ENCODE results near the gene UBA6.
"Not testable (repeated sequence)": the region's sequence is repeated elsewhere in the genome, so short reads cannot be mapped to it uniquely, and the experiment has no call there.

Gene UBA6

GRCh38 chr4:67717586-67717985 lies 16.6 kb upstream of the UBA6 start:
- H3K4me3 ChIP-seq (ENCODE audit: low read depth in 1 of 5, low read length in 5 of 5), result no peak overlapping the region
- no peaks in the 10 kb centered on the region for H3K27me3 ChIP-seq (ENCODE audit: control insufficient read depth in 5 of 5, insufficient read depth in 4 of 5, low read length in 5 of 5)
- H3K4me1 ChIP-seq (ENCODE audit: control insufficient read depth in 5 of 5, insufficient read depth in 5 of 5, low read length in 5 of 5), result peaks cover 0 to 5% (median 0%) of the 10 kb centered on the region in 5 donors
- H3K9me3 ChIP-seq (ENCODE audit: control insufficient read depth in 5 of 5, low read length in 5 of 5), result no peaks in the 10 kb centered on the region
- H3K9ac ChIP-seq (ENCODE audit: low read length in 5 of 5), result no peak overlapping the region
- no peak overlapping the region for H3K27ac ChIP-seq (ENCODE audit: low read depth, low read length)
- peaks cover 0 to 30% (median 9%) of the 10 kb centered on the region in 5 donors for H3K36me3 ChIP-seq (ENCODE audit: control insufficient read depth in 5 of 5, insufficient read depth in 5 of 5, low read length in 5 of 5)

- Histone ChIP-seq H3K27me3 (ENCODE audit: control insufficient read depth in 5 of 5, insufficient read depth in 4 of 5, low read length in 5 of 5) (no peaks in the 10 kb centered on the region), H3K9ac (ENCODE audit: low read length in 5 of 5) (no peak overlapping the region), H3K4me1 (ENCODE audit: control insufficient read depth in 5 of 5, insufficient read depth in 5 of 5, low read length in 5 of 5) (peaks cover 0 to 5% (median 0%) of the 10 kb centered on the region in 5 donors), H3K9me3 (ENCODE audit: control insufficient read depth in 5 of 5, low read length in 5 of 5) (no peaks in the 10 kb centered on the region), H3K27ac (ENCODE audit: low read depth, low read length) (no peak overlapping the region), H3K4me3 (ENCODE audit: low read depth in 1 of 5, low read length in 5 of 5) (no peak overlapping the region), H3K36me3 (ENCODE audit: control insufficient read depth in 5 of 5, insufficient read depth in 5 of 5, low read length in 5 of 5) (peaks cover 0 to 16% (median 0%) of the 10 kb centered on the region in 5 donors)
These were observed 14.0 kb upstream of the UBA6 start for GRCh38 chr4:67714955-67715354.

DNA sequence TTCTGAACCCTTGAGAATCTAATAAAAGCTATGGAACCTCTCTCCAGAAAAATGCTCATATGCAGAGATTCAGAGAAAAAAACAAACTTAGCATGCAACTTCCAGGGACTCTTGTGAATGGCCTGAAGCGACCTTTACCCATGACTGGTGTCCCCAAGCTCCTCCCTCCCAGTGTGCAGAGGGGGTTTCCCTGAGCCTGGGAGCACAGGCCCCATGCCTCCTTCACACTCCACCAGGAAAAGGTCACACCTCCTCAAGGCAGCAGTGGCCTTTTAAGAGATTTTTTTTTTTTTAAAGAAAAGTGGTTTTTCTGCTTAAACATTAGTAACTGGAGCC lies 13.3 kb upstream of the UBA6 start:
- H3K27ac ChIP-seq (ENCODE audit: low read depth, low read length), result no peak overlapping the region
- H3K36me3 ChIP-seq (ENCODE audit: control insufficient read depth in 5 of 5, insufficient read depth in 5 of 5, low read length in 5 of 5), result peaks cover 0 to 16% (median 0%) of the 10 kb centered on the region in 5 donors
- no peaks in the 10 kb centered on the region for H3K9me3 ChIP-seq (ENCODE audit: control insufficient read depth in 5 of 5, low read length in 5 of 5)
- H3K4me3 ChIP-seq (ENCODE audit: low read depth in 1 of 5, low read length in 5 of 5), result no peak overlapping the region
- H3K4me1 ChIP-seq (ENCODE audit: control insufficient read depth in 5 of 5, insufficient read depth in 5 of 5, low read length in 5 of 5), result peaks cover 0 to 5% (median 0%) of the 10 kb centered on the region in 5 donors
- no peak overlapping the region for H3K9ac ChIP-seq (ENCODE audit: low read length in 5 of 5)
- no peaks in the 10 kb centered on the region for H3K27me3 ChIP-seq (ENCODE audit: control insufficient read depth in 5 of 5, insufficient read depth in 4 of 5, low read length in 5 of 5)

DNA sequence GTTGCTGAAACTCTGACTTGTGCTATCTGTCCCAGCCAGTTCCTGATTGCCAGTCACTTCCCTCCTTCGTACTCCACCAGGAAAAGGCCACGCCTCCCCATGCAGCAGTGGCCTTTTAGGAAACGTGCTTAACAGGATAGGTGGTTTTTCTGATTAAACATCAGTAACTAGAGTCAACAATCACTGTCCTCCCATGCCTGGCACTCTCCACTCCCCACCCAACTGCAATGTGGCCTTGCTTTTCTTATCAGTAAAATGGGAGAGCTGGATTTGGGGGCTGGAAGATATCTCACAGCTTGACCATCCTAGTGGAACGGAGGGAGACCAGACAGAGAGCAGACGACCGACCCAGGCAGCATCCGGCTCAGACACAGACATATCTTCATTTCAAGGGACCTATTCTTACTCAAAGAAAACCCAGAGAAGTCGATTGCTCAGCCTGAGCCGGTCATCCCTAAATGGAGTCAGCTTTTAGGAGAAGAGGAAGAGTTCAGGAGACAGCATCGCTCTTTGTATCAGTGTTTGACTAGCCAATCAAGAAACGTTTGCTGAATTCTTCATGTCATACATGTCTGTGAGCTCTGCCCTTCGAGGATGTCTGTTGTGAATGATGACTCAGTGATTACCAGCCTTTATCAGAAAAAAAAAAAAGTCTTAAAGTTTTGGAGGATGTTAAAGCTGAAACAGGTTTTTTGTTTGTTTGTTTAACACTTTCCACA lies 12.7 kb upstream of the UBA6 start:
- peaks cover 0 to 16% (median 0%) of the 10 kb centered on the region in 5 donors for H3K36me3 ChIP-seq (ENCODE audit: control insufficient read depth in 5 of 5, insufficient read depth in 5 of 5, low read length in 5 of 5)
- H3K27me3 ChIP-seq (ENCODE audit: control insufficient read depth in 5 of 5, insufficient read depth in 4 of 5, low read length in 5 of 5), result no peaks in the 10 kb centered on the region
- H3K4me1 ChIP-seq (ENCODE audit: control insufficient read depth in 5 of 5, insufficient read depth in 5 of 5, low read length in 5 of 5), result peaks cover 0 to 5% (median 0%) of the 10 kb centered on the region in 5 donors
- no peak overlapping the region for H3K4me3 ChIP-seq (ENCODE audit: low read depth in 1 of 5, low read length in 5 of 5)
- no peak overlapping the region for H3K27ac ChIP-seq (ENCODE audit: low read depth, low read length)
- H3K9ac ChIP-seq (ENCODE audit: low read length in 5 of 5), result no peak overlapping the region
- no peaks in the 10 kb centered on the region for H3K9me3 ChIP-seq (ENCODE audit: control insufficient read depth in 5 of 5, low read length in 5 of 5)

GRCh38 chr4:67712650-67713528 lies 11.9 kb upstream of the UBA6 start:
- peaks cover 0 to 5% (median 0%) of the 10 kb centered on the region in 5 donors for H3K4me1 ChIP-seq (ENCODE audit: control insufficient read depth in 5 of 5, insufficient read depth in 5 of 5, low read length in 5 of 5)
- H3K36me3 ChIP-seq (ENCODE audit: control insufficient read depth in 5 of 5, insufficient read depth in 5 of 5, low read length in 5 of 5), result peaks cover 0 to 16% (median 0%) of the 10 kb centered on the region in 5 donors
- H3K27ac ChIP-seq (ENCODE audit: low read depth, low read length), result no peak overlapping the region
- H3K4me3 ChIP-seq (ENCODE audit: low read depth in 1 of 5, low read length in 5 of 5), result no peak overlapping the region
- no peaks in the 10 kb centered on the region for H3K27me3 ChIP-seq (ENCODE audit: control insufficient read depth in 5 of 5, insufficient read depth in 4 of 5, low read length in 5 of 5)
- H3K9ac ChIP-seq (ENCODE audit: low read length in 5 of 5), result no peak overlapping the region
- H3K9me3 ChIP-seq (ENCODE audit: control insufficient read depth in 5 of 5, low read length in 5 of 5), result no peaks in the 10 kb centered on the region

DNA sequence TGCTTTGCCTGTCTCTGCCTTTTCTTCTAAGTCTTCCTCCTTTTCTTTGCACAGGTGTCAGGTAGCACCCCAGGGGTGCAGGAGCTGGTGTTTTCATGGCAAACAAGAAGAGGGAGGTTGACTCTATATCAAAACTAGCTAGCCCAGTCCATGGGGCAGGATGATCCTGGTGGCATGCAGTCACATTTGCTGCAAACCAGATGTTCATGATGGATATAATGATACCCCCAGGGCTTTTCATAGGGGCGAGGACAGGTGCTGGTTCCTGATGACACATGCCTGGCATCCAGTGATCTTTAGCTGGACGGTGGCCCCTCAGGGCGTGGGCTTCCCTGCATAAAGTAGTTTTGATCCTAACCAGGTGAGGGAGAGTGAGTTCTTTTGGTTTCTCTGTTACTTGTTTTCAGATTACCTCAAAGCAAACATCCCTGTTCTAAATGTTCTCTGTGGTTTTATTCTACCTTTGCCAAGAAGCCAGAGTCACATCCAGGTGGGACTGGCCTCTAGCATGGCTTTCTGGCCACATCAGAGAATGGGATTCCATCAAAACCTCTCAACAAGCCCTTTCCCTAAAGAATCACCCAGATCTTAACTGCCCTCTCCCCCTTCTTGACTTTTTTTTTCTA lies 11.2 kb upstream of the UBA6 start:
- H3K27ac ChIP-seq (ENCODE audit: low read depth, low read length), result no peak overlapping the region

GRCh38 chr4:67706682-67707081 lies 5.7 kb upstream of the UBA6 start:
- H3K9me3 ChIP-seq (ENCODE audit: control insufficient read depth in 5 of 5, low read length in 5 of 5); H3K36me3 ChIP-seq (ENCODE audit: control insufficient read depth in 5 of 5, insufficient read depth in 5 of 5, low read length in 5 of 5): not testable (repeated sequence)

More for the DNA sequence above, 11.2 kb upstream of the UBA6 start:
- no peak overlapping the region for H3K9ac ChIP-seq (ENCODE audit: low read length in 5 of 5)
- H3K36me3 ChIP-seq (ENCODE audit: control insufficient read depth in 5 of 5, insufficient read depth in 5 of 5, low read length in 5 of 5), result peaks cover 0 to 12% (median 0%) of the 10 kb centered on the region in 5 donors
- H3K9me3 ChIP-seq (ENCODE audit: control insufficient read depth in 5 of 5, low read length in 5 of 5), result no peaks in the 10 kb centered on the region
- no peaks in the 10 kb centered on the region for H3K27me3 ChIP-seq (ENCODE audit: control insufficient read depth in 5 of 5, insufficient read depth in 4 of 5, low read length in 5 of 5)
- peaks cover 0 to 5% (median 0%) of the 10 kb centered on the region in 5 donors for H3K4me1 ChIP-seq (ENCODE audit: control insufficient read depth in 5 of 5, insufficient read depth in 5 of 5, low read length in 5 of 5)
- H3K4me3 ChIP-seq (ENCODE audit: low read depth in 1 of 5, low read length in 5 of 5), result no peak overlapping the region

DNA sequence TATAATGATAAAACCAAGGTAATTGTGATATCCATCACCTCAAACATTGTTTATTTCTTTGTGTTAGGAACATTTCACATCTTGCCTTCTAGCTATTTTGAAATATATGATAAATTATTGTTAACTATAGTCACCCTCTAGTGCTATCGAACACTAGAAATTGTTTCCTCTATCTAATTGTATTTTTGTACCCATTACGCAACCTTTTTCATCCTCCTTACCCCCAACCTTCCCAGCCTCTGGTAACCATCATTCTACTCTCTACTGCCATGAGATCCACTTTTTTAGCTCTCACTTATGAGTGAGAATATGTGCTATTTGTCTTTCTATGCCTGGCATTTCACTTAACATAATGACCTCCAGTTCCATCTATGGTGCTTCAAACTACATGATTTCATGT lies 3.9 kb upstream of the UBA6 start:
- no peak overlapping the region for H3K27ac ChIP-seq (ENCODE audit: low read depth, low read length)
- no peaks in the 10 kb centered on the region for H3K27me3 ChIP-seq (ENCODE audit: control insufficient read depth in 5 of 5, insufficient read depth in 4 of 5, low read length in 5 of 5)
- no peak overlapping the region for H3K9ac ChIP-seq (ENCODE audit: low read length in 5 of 5)
- peaks cover 0 to 17% (median 13%) of the 10 kb centered on the region in 5 donors for H3K4me1 ChIP-seq (ENCODE audit: control insufficient read depth in 5 of 5, insufficient read depth in 5 of 5, low read length in 5 of 5)
- no peak overlapping the region for H3K4me3 ChIP-seq (ENCODE audit: low read depth in 1 of 5, low read length in 5 of 5)
- no peaks in the 10 kb centered on the region for H3K9me3 ChIP-seq (ENCODE audit: control insufficient read depth in 5 of 5, low read length in 5 of 5)
- H3K36me3 ChIP-seq (ENCODE audit: control insufficient read depth in 5 of 5, insufficient read depth in 5 of 5, low read length in 5 of 5), result peaks cover 0 to 5% (median 0%) of the 10 kb centered on the region in 5 donors

More at GRCh38 chr4:67706682-67707081, 5.7 kb upstream of the UBA6 start:
- not testable (repeated sequence) for H3K4me3 ChIP-seq (ENCODE audit: low read depth in 1 of 5, low read length in 5 of 5); H3K4me1 ChIP-seq (ENCODE audit: control insufficient read depth in 5 of 5, insufficient read depth in 5 of 5, low read length in 5 of 5); H3K9ac ChIP-seq (ENCODE audit: low read length in 5 of 5); H3K27me3 ChIP-seq (ENCODE audit: control insufficient read depth in 5 of 5, insufficient read depth in 4 of 5, low read length in 5 of 5); H3K27ac ChIP-seq (ENCODE audit: low read depth, low read length)

DNA sequence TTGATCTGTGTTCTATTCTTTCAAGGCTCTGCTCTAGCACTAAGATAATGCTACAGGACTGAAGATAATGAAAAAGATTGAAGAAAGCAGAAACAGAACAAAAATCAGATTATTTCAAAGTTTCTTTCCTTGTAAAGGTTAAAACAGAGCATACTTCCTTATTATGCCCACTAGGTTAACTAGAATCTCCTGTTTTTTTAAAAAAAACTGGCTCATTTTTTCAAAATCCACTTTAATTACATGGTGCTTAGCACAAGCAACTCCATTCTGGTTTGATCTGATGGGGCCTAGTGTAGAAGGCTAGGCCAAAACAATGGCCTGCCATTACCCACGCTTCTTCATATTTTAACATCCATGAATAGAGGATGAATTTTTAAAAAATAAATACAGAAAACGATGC lies 1.2 kb upstream of the UBA6 start:
- peaks cover 0 to 21% (median 16%) of the 10 kb centered on the region in 5 donors for H3K4me1 ChIP-seq (ENCODE audit: control insufficient read depth in 5 of 5, insufficient read depth in 5 of 5, low read length in 5 of 5)
- no peak overlapping the region for H3K27ac ChIP-seq (ENCODE audit: low read depth, low read length)
- no peak overlapping the region for H3K9ac ChIP-seq (ENCODE audit: low read length in 5 of 5)
- no peaks in the 10 kb centered on the region for H3K27me3 ChIP-seq (ENCODE audit: control insufficient read depth in 5 of 5, insufficient read depth in 4 of 5, low read length in 5 of 5)
- H3K36me3 ChIP-seq (ENCODE audit: control insufficient read depth in 5 of 5, insufficient read depth in 5 of 5, low read length in 5 of 5), result peaks cover 0 to 5% (median 0%) of the 10 kb centered on the region in 5 donors
- H3K9me3 ChIP-seq (ENCODE audit: control insufficient read depth in 5 of 5, low read length in 5 of 5), result no peaks in the 10 kb centered on the region
- peak overlapping the region in 1 of 5 donors; percentile 93 for H3K4me3 ChIP-seq (ENCODE audit: low read depth in 1 of 5, low read length in 5 of 5)

- H3K27ac ChIP-seq (ENCODE audit: low read depth, low read length), result no peak overlapping the region
- H3K36me3 ChIP-seq (ENCODE audit: control insufficient read depth in 5 of 5, insufficient read depth in 5 of 5, low read length in 5 of 5), result peaks cover 0 to 5% (median 0%) of the 10 kb centered on the region in 5 donors
- peak overlapping the region; percentile 77 to 93 (median 80) for H3K4me3 ChIP-seq (ENCODE audit: low read depth in 1 of 5, low read length in 5 of 5)
- no peaks in the 10 kb centered on the region for H3K27me3 ChIP-seq (ENCODE audit: control insufficient read depth in 5 of 5, insufficient read depth in 4 of 5, low read length in 5 of 5)
- H3K4me1 ChIP-seq (ENCODE audit: control insufficient read depth in 5 of 5, insufficient read depth in 5 of 5, low read length in 5 of 5), result peaks cover 0 to 21% (median 16%) of the 10 kb centered on the region in 5 donors
- H3K9ac ChIP-seq (ENCODE audit: low read length in 5 of 5), result peak overlapping the region in 2 of 5 donors; percentile 63 to 77
- H3K9me3 ChIP-seq (ENCODE audit: control insufficient read depth in 5 of 5, low read length in 5 of 5), result no peaks in the 10 kb centered on the region
These were observed 529 bp upstream of the UBA6 start for GRCh38 chr4:67701517-67701850.
